ENCODE data around the gene OR10T2. TPM values are rescaled to one million over a fixed set of nuclear protein-coding genes. Genes with fewer than 3 reads are reported as not detected.

OR10T2 gene
- total and polyA plus RNA-seq, 2 experiments from 2014 or later, result not detected

- H3K4me1 ChIP-seq (ENCODE audit: insufficient read depth), result no peaks in the 10 kb centered on the region
- no peaks in the 10 kb centered on the region for H3K79me2 ChIP-seq
- H3K27ac ChIP-seq, result no peak overlapping the region
- no peaks in the 10 kb centered on the region for H4K20me1 ChIP-seq (ENCODE audit: insufficient read depth, poor library complexity, severe bottlenecking)
- no peaks in the 10 kb centered on the region for H3K9me3 ChIP-seq (ENCODE audit: low read depth)
- no peaks in the 10 kb centered on the region for H3K27me3 ChIP-seq
- no peaks in the 10 kb centered on the region for H3K36me3 ChIP-seq (replicated peaks; ENCODE audit: insufficient read depth, low read depth)
- H2AFZ ChIP-seq, result no peak overlapping the region
- DNase-seq (ENCODE audit: low spot score), result no peak
- TF ChIP-seq CTCF (IDR thresholded peaks at IDR 0.05; ENCODE audit: poor library complexity), result no peak
- TF ChIP-seq EZH2 (IDR thresholded peaks at IDR 0.05; ENCODE audit: borderline replicate concordance), result no peak
- no peak for TF ChIP-seq EZH2phosphoT487 (IDR thresholded peaks at IDR 0.05; ENCODE audit: low read depth, severe bottlenecking, unreplicated experiment)
- no peaks in the 10 kb centered on the region for H3K9me2 ChIP-seq (replicated peaks; ENCODE audit: insufficient read depth)
- H3K4me3 ChIP-seq, result no peak overlapping the region
- WGBS (ENCODE audit: low lambda C conversion rate, missing lambda C conversion rate), result 78% methylated on average over 1 of the region's 1 CpG
- no peak overlapping the region for H3K4me2 ChIP-seq
Measured at GRCh38 chr1:158362941-158363340, 36.3 kb downstream of the OR10T2 start.

DNA sequence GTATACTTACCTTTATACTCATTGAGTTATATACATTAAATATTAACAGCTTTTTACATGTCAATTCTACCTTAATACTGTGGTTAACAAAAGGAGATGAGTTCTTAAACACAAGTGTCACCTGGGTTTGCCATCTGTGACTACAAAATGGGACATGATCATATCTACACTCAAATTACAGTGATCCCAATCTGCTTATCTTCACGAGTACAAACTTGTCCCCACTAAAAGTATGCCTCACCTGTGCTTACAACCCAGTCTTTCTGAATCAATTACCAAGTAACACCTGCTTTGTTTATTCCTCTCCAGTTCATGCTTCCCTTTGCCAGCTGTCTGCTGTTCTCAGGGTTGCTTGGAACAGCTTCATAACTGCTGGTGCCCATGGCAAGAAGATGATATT, 36.8 kb downstream of the OR10T2 start:
- Histone ChIP-seq H3K27me3 (no peaks in the 10 kb centered on the region), H2AFZ (no peak overlapping the region), H3K9me3 (ENCODE audit: low read depth) (no peaks in the 10 kb centered on the region), H3K9me2 (replicated peaks; ENCODE audit: insufficient read depth) (no peaks in the 10 kb centered on the region), H4K20me1 (ENCODE audit: insufficient read depth, poor library complexity, severe bottlenecking) (no peaks in the 10 kb centered on the region), H3K36me3 (replicated peaks; ENCODE audit: insufficient read depth, low read depth) (no peaks in the 10 kb centered on the region), H3K4me1 (ENCODE audit: insufficient read depth) (no peaks in the 10 kb centered on the region), H3K27ac (no peak overlapping the region), H3K4me3 (no peak overlapping the region), H3K79me2 (no peaks in the 10 kb centered on the region), H3K4me2 (no peak overlapping the region)
- TF ChIP-seq EZH2 (IDR thresholded peaks at IDR 0.05; ENCODE audit: borderline replicate concordance), result no peak
- TF ChIP-seq CTCF (IDR thresholded peaks at IDR 0.05; ENCODE audit: poor library complexity), result no peak
- TF ChIP-seq EZH2phosphoT487 (IDR thresholded peaks at IDR 0.05; ENCODE audit: low read depth, severe bottlenecking, unreplicated experiment), result no peak
- no peak for DNase-seq (ENCODE audit: low spot score)
- 63% methylated on average over 1 of the region's 1 CpG for WGBS (ENCODE audit: low lambda C conversion rate, missing lambda C conversion rate)

DNA sequence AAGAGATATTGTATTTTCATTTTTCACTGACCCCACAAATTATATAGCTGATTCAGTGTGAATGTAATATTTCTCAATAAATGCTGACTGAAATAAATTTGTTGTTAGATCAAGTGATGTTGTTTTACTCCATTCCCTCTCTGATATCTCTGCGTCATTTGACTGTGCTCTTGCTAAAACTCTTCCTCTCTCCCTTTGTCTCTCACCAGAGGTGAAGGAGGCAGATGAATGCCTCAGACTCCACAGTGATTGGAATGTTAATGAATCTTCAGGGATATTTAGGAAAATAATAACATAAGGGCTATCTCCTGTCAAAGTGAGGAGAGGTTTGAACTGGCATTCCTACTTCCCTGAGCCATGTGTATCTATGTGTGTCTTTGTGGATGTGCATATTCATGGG, 41.8 kb downstream of the OR10T2 start:
- no peak for TF ChIP-seq EZH2phosphoT487 (IDR thresholded peaks at IDR 0.05; ENCODE audit: low read depth, severe bottlenecking, unreplicated experiment)
- no peak for TF ChIP-seq CTCF (IDR thresholded peaks at IDR 0.05; ENCODE audit: poor library complexity)
- TF ChIP-seq EZH2 (IDR thresholded peaks at IDR 0.05; ENCODE audit: borderline replicate concordance), result no peak
- 92% methylated on average over 1 of the region's 1 CpG for WGBS (ENCODE audit: low lambda C conversion rate, missing lambda C conversion rate)

DNA sequence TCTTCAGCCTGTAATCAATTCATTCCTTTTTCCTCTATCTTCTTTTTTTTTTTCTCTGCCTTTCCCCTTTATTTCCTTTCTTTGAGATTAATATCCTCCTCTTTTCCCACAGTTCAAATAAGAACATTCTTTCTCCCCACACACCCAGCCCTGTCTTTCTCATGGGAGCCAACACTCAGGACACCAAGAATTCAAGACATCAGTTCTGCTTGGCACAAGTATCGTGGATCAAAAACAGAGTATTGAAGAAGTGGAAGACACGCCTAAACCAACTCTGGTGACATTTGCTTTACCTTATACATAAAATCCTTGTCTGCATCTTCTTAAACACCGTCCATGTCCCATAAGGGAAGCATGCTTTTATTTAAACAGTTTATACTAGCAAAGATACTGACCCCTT, 42.6 kb downstream of the OR10T2 start:
- Histone ChIP-seq H3K36me3 (replicated peaks; ENCODE audit: insufficient read depth, low read depth) (no peaks in the 10 kb centered on the region), H3K27ac (no peak overlapping the region), H3K4me3 (no peak overlapping the region), H3K27me3 (no peaks in the 10 kb centered on the region), H4K20me1 (ENCODE audit: insufficient read depth, poor library complexity, severe bottlenecking) (peaks cover 2% of the 10 kb centered on the region), H2AFZ (no peak overlapping the region), H3K9me2 (replicated peaks; ENCODE audit: insufficient read depth) (no peaks in the 10 kb centered on the region), H3K4me2 (no peak overlapping the region), H3K79me2 (no peaks in the 10 kb centered on the region), H3K9me3 (ENCODE audit: low read depth) (no peaks in the 10 kb centered on the region), H3K4me1 (ENCODE audit: insufficient read depth) (no peaks in the 10 kb centered on the region)
- no peak for DNase-seq (ENCODE audit: low spot score)
- TF ChIP-seq CTCF (IDR thresholded peaks at IDR 0.05; ENCODE audit: poor library complexity) (no peak), EZH2phosphoT487 (IDR thresholded peaks at IDR 0.05; ENCODE audit: low read depth, severe bottlenecking, unreplicated experiment) (no peak)
- 90% methylated on average over 3 of the region's 3 CpGs for WGBS (ENCODE audit: low lambda C conversion rate, missing lambda C conversion rate)

More for the DNA sequence above, 41.8 kb downstream of the OR10T2 start:
- Histone ChIP-seq H3K4me1 (ENCODE audit: insufficient read depth) (no peaks in the 10 kb centered on the region), H3K9me3 (ENCODE audit: low read depth) (no peaks in the 10 kb centered on the region), H3K27ac (no peak overlapping the region), H3K4me2 (no peak overlapping the region), H3K27me3 (no peaks in the 10 kb centered on the region), H4K20me1 (ENCODE audit: insufficient read depth, poor library complexity, severe bottlenecking) (no peaks in the 10 kb centered on the region), H2AFZ (no peak overlapping the region), H3K36me3 (replicated peaks; ENCODE audit: insufficient read depth, low read depth) (no peaks in the 10 kb centered on the region), H3K4me3 (no peak overlapping the region), H3K9me2 (replicated peaks; ENCODE audit: insufficient read depth) (no peaks in the 10 kb centered on the region), H3K79me2 (no peaks in the 10 kb centered on the region)
- no peak for DNase-seq (ENCODE audit: low spot score)

Data from hepatocyte (in vitro differentiated cells).